ENCODE measurements around the gene HSD17B14.
A peak's percentile ranks its signal among the peaks of the same experiment; 100 is the strongest.

HSD17B14 gene

DNA sequence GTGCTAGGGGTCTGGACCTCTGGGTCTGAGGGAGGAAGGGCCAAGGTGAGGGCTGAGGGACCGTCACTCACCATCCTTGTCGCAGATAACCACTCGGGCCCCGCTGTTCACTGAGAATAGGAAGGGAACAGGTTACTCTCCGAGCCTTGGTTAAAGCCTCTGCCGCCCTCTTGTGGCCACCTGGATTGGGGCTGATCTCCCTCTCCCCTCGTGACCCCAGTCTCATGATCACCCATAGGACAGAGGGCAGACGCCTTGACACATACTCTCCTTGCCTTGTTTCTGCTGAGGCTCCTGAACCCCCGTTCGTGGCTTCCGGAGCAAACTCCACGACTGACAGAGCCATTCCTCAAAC lies 580 bp downstream of the HSD17B14 start:
- H3K4me3 ChIP-seq (ENCODE audit: low read depth, low read length) = peak overlapping the region; percentile 50

DNA sequence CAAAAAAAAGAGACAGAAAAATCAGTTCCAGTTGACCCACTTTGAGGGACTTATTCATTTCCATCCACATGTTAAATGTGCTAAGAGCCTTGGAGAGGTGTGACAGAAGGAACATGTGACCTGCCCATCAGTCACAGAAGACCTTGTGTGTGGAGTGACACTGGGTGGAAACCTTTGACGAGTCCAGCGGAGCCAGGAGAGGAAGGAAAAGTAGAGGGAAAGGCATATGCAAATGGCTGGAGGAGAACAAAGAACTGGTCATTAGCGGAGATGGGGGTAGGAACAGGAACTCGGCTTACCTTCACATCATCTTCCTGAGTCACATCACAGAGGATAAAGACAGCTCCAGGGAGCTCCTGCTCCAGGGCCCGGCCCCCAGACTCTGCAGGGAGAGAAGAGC lies 2.3 kb downstream of the HSD17B14 start:
- TF ChIP-seq, protein P1, sequence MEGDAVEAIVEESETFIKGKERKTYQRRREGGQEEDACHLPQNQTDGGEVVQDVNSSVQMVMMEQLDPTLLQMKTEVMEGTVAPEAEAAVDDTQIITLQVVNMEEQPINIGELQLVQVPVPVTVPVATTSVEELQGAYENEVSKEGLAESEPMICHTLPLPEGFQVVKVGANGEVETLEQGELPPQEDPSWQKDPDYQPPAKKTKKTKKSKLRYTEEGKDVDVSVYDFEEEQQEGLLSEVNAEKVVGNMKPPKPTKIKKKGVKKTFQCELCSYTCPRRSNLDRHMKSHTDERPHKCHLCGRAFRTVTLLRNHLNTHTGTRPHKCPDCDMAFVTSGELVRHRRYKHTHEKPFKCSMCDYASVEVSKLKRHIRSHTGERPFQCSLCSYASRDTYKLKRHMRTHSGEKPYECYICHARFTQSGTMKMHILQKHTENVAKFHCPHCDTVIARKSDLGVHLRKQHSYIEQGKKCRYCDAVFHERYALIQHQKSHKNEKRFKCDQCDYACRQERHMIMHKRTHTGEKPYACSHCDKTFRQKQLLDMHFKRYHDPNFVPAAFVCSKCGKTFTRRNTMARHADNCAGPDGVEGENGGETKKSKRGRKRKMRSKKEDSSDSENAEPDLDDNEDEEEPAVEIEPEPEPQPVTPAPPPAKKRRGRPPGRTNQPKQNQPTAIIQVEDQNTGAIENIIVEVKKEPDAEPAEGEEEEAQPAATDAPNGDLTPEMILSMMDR (IDR thresholded peaks at IDR 0.05; ENCODE audit: borderline replicate concordance, insufficient read depth, low read depth, low read length) = no peak
- H3K4me3 ChIP-seq (ENCODE audit: low read depth, low read length) = no peak overlapping the region

More for the DNA sequence above, 580 bp downstream of the HSD17B14 start:
- TF ChIP-seq, protein P1 (IDR thresholded peaks at IDR 0.05; ENCODE audit: borderline replicate concordance, insufficient read depth, low read depth, low read length) = peak; percentile 88

DNA sequence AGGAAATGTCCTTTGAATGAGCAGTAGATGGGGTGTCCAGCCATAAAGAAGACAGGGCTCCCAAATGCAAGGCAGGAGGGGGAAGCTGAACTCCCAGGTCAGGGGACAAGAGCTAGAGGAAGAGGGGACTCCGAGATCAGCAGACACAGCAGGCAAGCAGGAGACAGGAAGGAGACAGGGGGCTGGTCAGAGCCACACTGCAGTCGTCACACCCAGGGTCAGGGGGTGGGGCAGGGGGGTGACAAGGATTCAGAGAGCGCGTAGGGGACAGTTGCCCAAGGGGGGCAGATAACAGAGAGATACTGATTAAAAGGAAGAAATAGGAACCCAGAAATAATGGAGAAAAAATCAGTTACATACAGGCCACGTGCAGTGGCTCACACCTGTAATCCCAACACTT lies 3.2 kb downstream of the HSD17B14 start:
- TF ChIP-seq, protein P1 (IDR thresholded peaks at IDR 0.05; ENCODE audit: borderline replicate concordance, insufficient read depth, low read depth, low read length) = no peak
- no peak overlapping the region for H3K4me3 ChIP-seq (ENCODE audit: low read depth, low read length)

DNA sequence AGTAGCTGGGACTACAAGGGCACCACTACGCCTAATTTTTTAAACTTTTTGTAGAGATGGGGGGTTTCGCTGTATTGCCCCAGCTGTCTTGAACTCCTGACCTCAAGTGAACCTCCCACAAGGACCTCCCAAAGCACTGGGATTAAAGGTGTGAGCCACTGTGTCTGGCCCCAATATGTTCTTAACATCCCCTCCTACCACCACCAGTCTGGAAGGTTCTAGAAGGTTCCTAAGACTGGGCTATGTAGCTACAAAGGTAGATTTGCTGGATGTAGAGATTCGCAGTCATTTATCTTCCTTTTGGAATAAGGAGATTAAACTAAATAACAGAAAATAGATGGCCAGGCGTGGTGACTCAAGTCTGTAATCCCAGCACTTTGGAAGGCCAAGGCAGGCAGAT lies 5.3 kb downstream of the HSD17B14 start:
- TF ChIP-seq, protein P1 (IDR thresholded peaks at IDR 0.05; ENCODE audit: borderline replicate concordance, insufficient read depth, low read depth, low read length) = no peak
- H3K4me3 ChIP-seq (ENCODE audit: low read depth, low read length) = no peak overlapping the region

DNA sequence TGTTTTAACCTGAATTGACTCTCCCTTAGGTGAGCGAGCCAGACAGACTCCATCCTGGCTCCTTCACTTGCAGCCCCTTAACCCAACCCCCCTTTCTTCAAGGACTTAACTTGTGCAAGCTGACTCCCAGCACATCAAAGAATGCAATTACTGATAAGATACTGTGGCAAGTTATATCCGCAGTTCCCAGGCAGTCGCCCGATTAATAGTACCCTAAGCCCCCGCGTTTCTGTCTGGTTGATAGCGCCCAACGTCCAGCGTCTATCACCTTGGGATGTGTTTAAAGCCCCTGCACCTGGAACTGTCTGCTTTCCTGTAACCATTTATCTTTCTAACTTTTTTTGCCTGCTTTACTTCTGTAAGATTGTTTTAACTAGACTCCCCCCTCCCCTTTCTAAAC lies 6.2 kb downstream of the HSD17B14 start:
- TF ChIP-seq, protein P1 (IDR thresholded peaks at IDR 0.05; ENCODE audit: borderline replicate concordance, insufficient read depth, low read depth, low read length) = no peak
- H3K4me3 ChIP-seq (ENCODE audit: low read depth, low read length) = no peak overlapping the region

DNA sequence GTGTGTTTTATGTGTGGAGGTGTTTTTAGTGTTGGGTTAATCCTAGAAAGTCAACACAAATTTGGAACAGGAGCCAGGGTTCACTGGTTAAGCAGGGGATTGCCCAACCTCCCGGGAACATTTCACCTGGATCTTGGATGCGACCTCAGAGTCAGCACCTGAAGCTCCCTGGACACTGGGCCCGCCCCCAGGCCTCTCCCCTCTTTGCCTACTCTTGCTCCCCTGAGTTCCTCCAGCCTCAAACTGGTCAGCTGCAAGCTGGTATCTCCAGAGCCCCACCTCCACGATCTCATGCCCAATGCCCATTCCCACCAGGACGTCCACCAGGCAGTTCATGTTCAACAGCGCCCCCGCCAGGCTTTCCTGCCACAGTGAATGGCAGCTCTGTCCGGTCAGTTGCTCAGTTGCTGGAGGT lies 9.7 kb downstream of the HSD17B14 start:
- H3K4me3 ChIP-seq (ENCODE audit: low read depth, low read length) = no peak overlapping the region
- TF ChIP-seq, protein P1 (IDR thresholded peaks at IDR 0.05; ENCODE audit: borderline replicate concordance, insufficient read depth, low read depth, low read length) = no peak

DNA sequence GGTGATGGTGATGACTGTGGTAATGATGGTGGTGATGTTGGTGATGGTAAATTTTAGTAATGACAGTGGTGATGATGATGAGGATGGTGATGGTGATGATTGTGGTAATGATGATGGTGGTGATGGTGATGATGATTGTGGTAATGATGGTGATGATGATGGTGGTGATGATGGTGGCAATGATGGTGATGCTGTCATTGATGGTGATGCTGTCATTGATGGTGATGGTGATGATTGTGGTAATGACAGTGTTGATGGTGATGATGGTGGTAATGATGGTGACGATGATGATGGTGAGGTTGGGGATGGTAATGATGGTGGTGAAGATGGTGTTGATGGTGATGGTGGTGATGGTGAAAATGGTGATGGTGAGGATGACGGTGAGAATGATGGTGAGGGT lies 13.8 kb downstream of the HSD17B14 start:
- no peak overlapping the region for H3K4me3 ChIP-seq (ENCODE audit: low read depth, low read length)
- TF ChIP-seq, protein P1 (IDR thresholded peaks at IDR 0.05; ENCODE audit: borderline replicate concordance, insufficient read depth, low read depth, low read length) = no peak
